Thyroid gland (tissue), 4 donors: ENCODE data around the gene PPP2R2D. TPM values are rescaled to one million over a fixed set of nuclear protein-coding genes. Genes with fewer than 3 reads are reported as not detected.

Source experiments
- DNase-seq, 2 donors: peaks; one replicate each; pipeline ENCODE4 v3.0.0-alpha.2; 2019
- H3K27ac ChIP-seq, 3 donors: fragments of 200-600 bp; sonication (generic); 1 replicate in 2 of 3; 2 replicates in 1 of 3; pipeline ENCODE4 v1.5.1; 2016 to 2019; ENCODE audit warnings: mild to moderate bottlenecking in 1 of 3, moderate library complexity in 1 of 3
- H3K27me3 ChIP-seq: fragments of 200-600 bp; sonication (generic); one replicate; pipeline ENCODE4 v1.5.1; 2019
- H3K36me3 ChIP-seq, 2 donors: fragments of 200-600 bp; sonication (generic); one replicate each; pipeline ENCODE4 v1.5.1; 2016 to 2019
- H3K4me1 ChIP-seq, 2 donors: fragments of 200-600 bp; sonication (generic); one replicate each; pipeline ENCODE4 v1.5.1; 2017 to 2019
- H3K4me3 ChIP-seq, 3 donors: fragments of 200-600 bp; sonication (generic); replicated peaks in 1 of 3; 1 replicate in 2 of 3; 2 replicates in 1 of 3; pipeline ENCODE4 v1.5.1; 2016; ENCODE audit warnings: mild to moderate bottlenecking in 1 of 3
- H3K9me3 ChIP-seq: fragments of 200-600 bp; sonication (generic); one replicate; pipeline ENCODE4 v1.5.1; 2017
- POLR2A ChIP-seq, 2 donors: fragments of 450-650 bp; IDR thresholded peaks; one replicate each; pipeline ENCODE4 v1.6.1; 2017; ENCODE audit warnings: antibody characterized with exemption in 2 of 2, mild to moderate bottlenecking in 2 of 2, moderate library complexity in 1 of 2
- WGBS, 2 donors: methylation state at CpG; one replicate each; pipeline ENCODE4 v1.1.5; 2017; 5-methylcytosine and 5-hydroxymethylcytosine counted together
- intact Hi-C: fragments of 100-400 bp; cut with DNase I; formaldehyde crosslinking; loops from one replicate; pipeline ENCODE4 v1.15.1; 2023
- total RNA-seq, 4 donors: library from RNA; depleted of rRNA; stranded (reverse); fragments of >200 nt; gene quantifications; one replicate each; pipeline ENCODE4 v1.2.3, GENCODE V29; 2016
- TF ChIP-seq, protein P1 (sequence below), 6 experiments: fragments of 200-600 bp in 3 of 6; fragments of 450-650 bp in 3 of 6; sonication (generic) in 3 of 6; IDR thresholded peaks; one replicate each; pipeline ENCODE4 v1.5.1; 2016 to 2019; ENCODE audit warnings: antibody characterized with exemption in 6 of 6, mild to moderate bottlenecking in 2 of 6, inconsistent platforms in 1 of 6, moderate library complexity in 1 of 6

The PPP2R2D gene
- total RNA-seq, 4 donors from 2014 or later = 32.3 to 38.7 (median 33.9) TPM

DNA sequence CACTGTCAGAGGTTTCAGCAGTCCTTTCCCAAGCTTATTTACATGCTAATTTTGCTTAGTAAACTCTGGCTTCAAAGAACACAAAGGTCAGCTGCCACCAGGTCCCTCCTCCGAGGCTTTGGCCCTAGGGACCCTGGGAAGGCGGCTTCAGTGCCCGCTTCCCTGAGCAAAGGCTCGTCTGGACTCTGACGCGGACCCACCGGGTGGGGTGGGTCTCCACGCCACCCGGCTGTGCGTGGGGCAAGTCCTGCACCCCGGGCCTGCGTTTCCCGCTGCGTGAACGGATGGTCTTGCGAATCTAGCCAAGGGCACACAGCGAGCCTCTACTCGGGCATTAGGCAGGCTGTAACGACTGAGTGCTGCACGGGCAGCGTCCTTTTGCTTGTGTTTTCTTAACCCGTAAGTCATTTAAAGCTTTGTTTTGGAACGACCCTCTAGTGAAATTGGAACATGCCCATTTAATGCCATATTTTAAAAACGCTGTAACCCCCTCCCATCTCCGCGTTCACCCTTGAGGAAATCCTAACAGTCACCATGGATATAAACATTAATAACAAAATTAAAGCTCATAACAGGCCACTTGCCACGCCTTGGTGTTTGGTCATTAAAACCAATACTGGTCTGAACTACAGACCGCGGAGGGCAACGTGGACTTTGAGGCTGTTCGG, 80.1 kb downstream of the PPP2R2D start:
- H3K4me1 ChIP-seq = peaks cover 14 to 23% of the 10 kb centered on the region in 2 donors
- no peaks in the 10 kb centered on the region for H3K27me3 ChIP-seq
- no peaks in the 10 kb centered on the region for H3K36me3 ChIP-seq
- peak overlapping the region in 2 of 3 donors; percentile 44 to 69 for H3K27ac ChIP-seq
- WGBS, 2 donors = 5 to 12% methylated on average over 16 to 27 of the region's 31 CpGs
- H3K4me3 ChIP-seq = peak overlapping the region; percentile 88 to 99 (median 92)
- TF ChIP-seq, protein P1, sequence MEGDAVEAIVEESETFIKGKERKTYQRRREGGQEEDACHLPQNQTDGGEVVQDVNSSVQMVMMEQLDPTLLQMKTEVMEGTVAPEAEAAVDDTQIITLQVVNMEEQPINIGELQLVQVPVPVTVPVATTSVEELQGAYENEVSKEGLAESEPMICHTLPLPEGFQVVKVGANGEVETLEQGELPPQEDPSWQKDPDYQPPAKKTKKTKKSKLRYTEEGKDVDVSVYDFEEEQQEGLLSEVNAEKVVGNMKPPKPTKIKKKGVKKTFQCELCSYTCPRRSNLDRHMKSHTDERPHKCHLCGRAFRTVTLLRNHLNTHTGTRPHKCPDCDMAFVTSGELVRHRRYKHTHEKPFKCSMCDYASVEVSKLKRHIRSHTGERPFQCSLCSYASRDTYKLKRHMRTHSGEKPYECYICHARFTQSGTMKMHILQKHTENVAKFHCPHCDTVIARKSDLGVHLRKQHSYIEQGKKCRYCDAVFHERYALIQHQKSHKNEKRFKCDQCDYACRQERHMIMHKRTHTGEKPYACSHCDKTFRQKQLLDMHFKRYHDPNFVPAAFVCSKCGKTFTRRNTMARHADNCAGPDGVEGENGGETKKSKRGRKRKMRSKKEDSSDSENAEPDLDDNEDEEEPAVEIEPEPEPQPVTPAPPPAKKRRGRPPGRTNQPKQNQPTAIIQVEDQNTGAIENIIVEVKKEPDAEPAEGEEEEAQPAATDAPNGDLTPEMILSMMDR (IDR thresholded peaks at IDR 0.05) = no peak
- TF ChIP-seq POLR2A (IDR thresholded peaks at IDR 0.05) = no peak
- peak; percentile 28 to 33 for DNase-seq
- intact Hi-C loops = no loop called here
- no peaks in the 10 kb centered on the region for H3K9me3 ChIP-seq

- peak; percentile 85 to 98 for TF ChIP-seq POLR2A (IDR thresholded peaks at IDR 0.05)
- TF ChIP-seq, protein P1 (IDR thresholded peaks at IDR 0.05) = peak in 4 of 6 experiments; percentile 7 to 27 (median 20)
- WGBS, 2 donors = 2% methylated on average over 10 of the region's 100 CpGs; no CpG with 5 or more reads in 1 of the 2 donors
- Histone ChIP-seq H3K27ac (peak within 1 kb of the TSS in 2 of 3 donors; percentile 44 to 69), H3K4me1 (peaks cover 14 to 23% of the 10 kb centered on the region in 2 donors), H3K9me3 (no peaks in the 10 kb centered on the region), H3K4me3 (peak within 1 kb of the TSS; percentile 88 to 99 (median 92)), H3K27me3 (no peaks in the 10 kb centered on the region), H3K36me3 (no peaks in the 10 kb centered on the region)
- DNase-seq = peak; percentile 94 to 96
- intact Hi-C loops = no loop called here
Observed at GRCh38 chr10:131981429-131982184, 80.8 kb downstream of the PPP2R2D start, which contains the start of gene BNIP3. Gene BNIP3, minus strand, starts transcription at chr10:131981923. Its CDS starts 117 bp downstream, at chr10:131981806.

DNA sequence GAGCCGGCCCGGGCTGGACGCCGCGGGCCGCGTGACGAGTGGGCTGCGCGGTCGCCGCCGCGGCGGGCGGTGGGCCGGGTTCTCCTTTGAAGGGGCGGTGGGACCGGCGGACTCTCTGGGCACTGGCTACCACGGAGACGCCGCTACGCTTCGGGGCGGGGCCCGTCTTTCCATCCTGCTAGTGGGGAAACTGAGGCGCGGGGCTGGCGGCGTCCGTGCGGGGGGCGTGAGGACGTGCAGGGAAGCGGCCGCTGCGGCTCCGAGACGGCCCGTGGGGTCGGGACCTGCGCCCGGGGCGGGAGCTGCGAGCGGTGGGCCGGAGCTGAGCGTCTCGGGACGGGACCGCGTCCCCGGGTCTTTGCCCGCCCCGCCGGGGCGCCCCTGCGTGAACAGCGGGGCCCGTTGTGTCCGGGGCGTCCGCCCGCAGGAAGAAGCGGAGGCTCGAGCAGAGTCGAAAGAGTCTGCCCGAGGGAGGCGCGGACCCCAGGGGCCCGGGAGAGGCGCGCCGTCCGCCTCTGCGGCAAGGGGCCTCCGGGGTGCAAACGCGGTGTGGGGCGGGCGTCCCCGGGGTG, 81.5 kb downstream of the PPP2R2D start:
- Histone ChIP-seq H3K27ac (peak overlapping the region in 1 of 3 donors; percentile 52), H3K27me3 (no peaks in the 10 kb centered on the region), H3K4me1 (peaks cover 14 to 23% of the 10 kb centered on the region in 2 donors), H3K9me3 (no peaks in the 10 kb centered on the region), H3K36me3 (no peaks in the 10 kb centered on the region), H3K4me3 (peak overlapping the region in 2 of 3 donors; percentile 50 to 62)
- WGBS, 2 donors = no CpG with 5 or more reads among the region's 83 CpGs
- intact Hi-C loops = no loop called here
- TF ChIP-seq, protein P1 (IDR thresholded peaks at IDR 0.05) = no peak
- peak in 1 of 2 donors; percentile 80 for TF ChIP-seq POLR2A (IDR thresholded peaks at IDR 0.05)
- DNase-seq = no peak

- Histone ChIP-seq H3K4me1 (peaks cover 14 to 23% of the 10 kb centered on the region in 2 donors), H3K27me3 (no peaks in the 10 kb centered on the region), H3K36me3 (no peaks in the 10 kb centered on the region), H3K4me3 (peak overlapping the region in 2 of 3 donors; percentile 50 to 62), H3K27ac (peak overlapping the region in 1 of 3 donors; percentile 52), H3K9me3 (no peaks in the 10 kb centered on the region)
- 79 to 81% methylated on average over 13 to 16 of the region's 21 CpGs for WGBS, 2 donors
- DNase-seq = no peak
- TF ChIP-seq POLR2A (IDR thresholded peaks at IDR 0.05) = no peak
- TF ChIP-seq, protein P1 (IDR thresholded peaks at IDR 0.05) = no peak
- intact Hi-C loops = no loop called here
Observed at GRCh38 chr10:131982796-131983195, 82.0 kb downstream of the PPP2R2D start.
